ENCODE results near the gene CRNN.

DNA sequence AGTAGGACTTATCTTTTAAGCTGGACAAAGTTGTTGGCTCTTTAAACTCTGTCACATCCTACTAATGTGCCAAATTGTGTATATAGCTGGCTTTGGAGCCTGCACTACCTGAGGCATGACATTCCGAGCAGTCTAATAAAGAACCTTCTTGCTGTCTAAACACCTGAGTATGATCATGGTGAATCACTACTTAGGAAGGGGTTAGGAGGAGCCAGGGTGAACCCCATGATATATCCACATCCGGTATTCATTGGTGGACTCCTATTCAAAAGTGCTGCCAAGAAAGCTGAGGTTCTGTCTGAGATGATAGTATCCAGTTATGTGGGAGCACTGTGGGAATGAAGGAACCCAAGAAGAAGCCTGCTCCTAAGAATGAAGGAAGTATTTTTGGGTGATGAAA, 27.1 kb downstream of the CRNN start:
- no peak for TF ChIP-seq CTCF (IDR thresholded peaks at IDR 0.05; ENCODE audit: insufficient read depth, low read length)
- no peak for TF ChIP-seq POLR2AphosphoS5 (IDR thresholded peaks at IDR 0.05; ENCODE audit: low read depth)
- TF ChIP-seq SPI1 (IDR thresholded peaks at IDR 0.05; ENCODE audit: borderline replicate concordance, low read depth) = no peak
